HEK293 (cell line): ENCODE results near the gene AATF.

Experiments used
- CTCF ChIA-PET: fragments of 350-600 bp; formaldehyde crosslinking; extraction: SDS; loops from one replicate; lab custom pipeline; 2021; ENCODE audit warnings: antibody characterized with exemption; lab: Yijun Ruan, JAX
- POLR2A ChIA-PET: fragments of 300-600 bp; formaldehyde crosslinking; extraction: SDS; loops from one replicate; lab custom pipeline; 2020; ENCODE audit warnings: antibody characterized with exemption, inconsistent platforms; lab: Yijun Ruan, JAX
- H3K27ac ChIP-seq: fragments of 200-500 bp; sonication (Bioruptor generic); 2 replicates; pipeline ENCODE4 v1.5.1; 2014; ENCODE audit warnings: low read depth, low read length, control low read depth, inconsistent platforms; ENCODE audit errors: extremely low read depth
- H3K36me3 ChIP-seq, 2 experiments: fragments of 200-500 bp in 1 of 2; sonication (Bioruptor generic) in 1 of 2; 1 replicate in 1 of 2; 2 replicates in 1 of 2; pipeline ENCODE4 v1.5.1; 2014 to 2017; ENCODE audit warnings: inconsistent platforms in 2 of 2, low read length in 2 of 2; ENCODE audit not compliant: control insufficient read depth in 2 of 2, insufficient read depth in 1 of 2
- H3K4me1 ChIP-seq: fragments of 200-500 bp; sonication (Bioruptor generic); 2 replicates; pipeline ENCODE4 v1.5.1; 2014; ENCODE audit warnings: mild to moderate bottlenecking, low read length, inconsistent platforms; ENCODE audit not compliant: control insufficient read depth, insufficient read depth
- H3K4me3 ChIP-seq: 2 replicates; pipeline ENCODE4 v1.5.1; 2011; ENCODE audit warnings: low read depth, mild to moderate bottlenecking, control low read depth, low read length, moderate library complexity
- H3K9me3 ChIP-seq: fragments of 200-500 bp; sonication (Bioruptor generic); 2 replicates; pipeline ENCODE4 v1.5.1; 2014; ENCODE audit warnings: low read depth, low read length, inconsistent platforms; ENCODE audit not compliant: control insufficient read depth, insufficient read depth
- PRDM2 ChIP-seq: fragments of 450-650 bp; formaldehyde crosslinking; IDR thresholded peaks from 2 replicates; pipeline ENCODE4 v1.5.1; 2016; ENCODE audit warnings: missing biosample characterization, missing genetic modification characterization, borderline replicate concordance
- ZFP3 ChIP-seq: fragments of 450-650 bp; formaldehyde crosslinking; IDR thresholded peaks from 2 replicates; pipeline ENCODE4 v1.5.1; 2016; ENCODE audit warnings: low read depth, missing biosample characterization, missing genetic modification characterization
- ZNF140 ChIP-seq: fragments of 450-650 bp; formaldehyde crosslinking; IDR thresholded peaks from 2 replicates; pipeline ENCODE4 v1.5.1; 2016; ENCODE audit warnings: missing biosample characterization, missing genetic modification characterization
- ZNF155 ChIP-seq: fragments of 450-650 bp; formaldehyde crosslinking; IDR thresholded peaks from 2 replicates; pipeline ENCODE4 v1.5.1; 2016; ENCODE audit warnings: missing biosample characterization, missing genetic modification characterization
- ZNF184 ChIP-seq: fragments of 450-650 bp; IDR thresholded peaks from 2 replicates; pipeline ENCODE4 v1.5.1; 2018; ENCODE audit warnings: missing biosample characterization, mild to moderate bottlenecking, missing genetic modification characterization
- ZNF202 ChIP-seq: fragments of 450-650 bp; formaldehyde crosslinking; IDR thresholded peaks from 2 replicates; pipeline ENCODE4 v1.5.1; 2016; ENCODE audit warnings: missing biosample characterization, missing genetic modification characterization, borderline replicate concordance
- ZNF211 ChIP-seq: fragments of 450-650 bp; formaldehyde crosslinking; IDR thresholded peaks from 2 replicates; pipeline ENCODE4 v1.5.1; 2016; ENCODE audit warnings: low read depth, missing biosample characterization, missing genetic modification characterization
- ZNF239 ChIP-seq: fragments of 450-650 bp; formaldehyde crosslinking; IDR thresholded peaks from 2 replicates; pipeline ENCODE4 v1.5.1; 2016; ENCODE audit warnings: missing biosample characterization, missing genetic modification characterization
- ZNF292 ChIP-seq: fragments of 450-650 bp; formaldehyde crosslinking; IDR thresholded peaks from 2 replicates; pipeline ENCODE4 v1.5.1; 2016; ENCODE audit warnings: low read depth, missing biosample characterization, missing genetic modification characterization, borderline replicate concordance
- ZNF302 ChIP-seq: fragments of 450-650 bp; formaldehyde crosslinking; IDR thresholded peaks from 2 replicates; pipeline ENCODE4 v1.5.1; 2016; ENCODE audit warnings: missing biosample characterization, missing genetic modification characterization, low read depth
- ZNF311 ChIP-seq: fragments of 450-650 bp; formaldehyde crosslinking; IDR thresholded peaks from 2 replicates; pipeline ENCODE4 v1.5.1; 2017; ENCODE audit warnings: missing biosample characterization, missing genetic modification characterization, borderline replicate concordance
- ZNF362 ChIP-seq: fragments of 450-650 bp; formaldehyde crosslinking; IDR thresholded peaks from 2 replicates; pipeline ENCODE4 v1.5.1; 2016; ENCODE audit warnings: missing biosample characterization, missing genetic modification characterization
- ZNF404 ChIP-seq: fragments of 450-650 bp; formaldehyde crosslinking; IDR thresholded peaks from 2 replicates; pipeline ENCODE4 v1.5.1; 2017; ENCODE audit warnings: missing biosample characterization, missing genetic modification characterization
- ZNF473 ChIP-seq: fragments of 450-650 bp; formaldehyde crosslinking; IDR thresholded peaks from 2 replicates; pipeline ENCODE4 v1.5.1; 2017; ENCODE audit warnings: missing biosample characterization, missing genetic modification characterization
- ZNF510 ChIP-seq: fragments of 450-650 bp; formaldehyde crosslinking; IDR thresholded peaks from 2 replicates; pipeline ENCODE4 v1.5.1; 2018; ENCODE audit warnings: mild to moderate bottlenecking, missing genetic modification characterization, missing biosample characterization; ENCODE audit not compliant: insufficient replicate concordance
- ZNF514 ChIP-seq: fragments of 450-650 bp; formaldehyde crosslinking; IDR thresholded peaks from 2 replicates; pipeline ENCODE4 v1.5.1; 2016; ENCODE audit warnings: missing biosample characterization, missing genetic modification characterization
- ZNF518A ChIP-seq: fragments of 450-650 bp; formaldehyde crosslinking; conservative IDR thresholded peaks from 2 replicates; pipeline ENCODE4 v1.5.1; 2016; ENCODE audit warnings: low read depth, missing biosample characterization, missing genetic modification characterization
- ZNF76 ChIP-seq: fragments of 450-650 bp; formaldehyde crosslinking; IDR thresholded peaks from 2 replicates; pipeline ENCODE4; 2016; ENCODE audit warnings: low read depth, missing biosample characterization, missing genetic modification characterization, borderline replicate concordance
- ZNF768 ChIP-seq: fragments of 450-650 bp; formaldehyde crosslinking; IDR thresholded peaks from 2 replicates; pipeline ENCODE4 v1.5.1; 2018; ENCODE audit warnings: missing biosample characterization, mild to moderate bottlenecking, missing genetic modification characterization
- TF ChIP-seq, protein P1 (sequence below): fragments of 450-650 bp; formaldehyde crosslinking; IDR thresholded peaks from 2 replicates; pipeline ENCODE4 v1.5.1; 2016; ENCODE audit warnings: missing biosample characterization, missing genetic modification characterization

AATF gene

DNA sequence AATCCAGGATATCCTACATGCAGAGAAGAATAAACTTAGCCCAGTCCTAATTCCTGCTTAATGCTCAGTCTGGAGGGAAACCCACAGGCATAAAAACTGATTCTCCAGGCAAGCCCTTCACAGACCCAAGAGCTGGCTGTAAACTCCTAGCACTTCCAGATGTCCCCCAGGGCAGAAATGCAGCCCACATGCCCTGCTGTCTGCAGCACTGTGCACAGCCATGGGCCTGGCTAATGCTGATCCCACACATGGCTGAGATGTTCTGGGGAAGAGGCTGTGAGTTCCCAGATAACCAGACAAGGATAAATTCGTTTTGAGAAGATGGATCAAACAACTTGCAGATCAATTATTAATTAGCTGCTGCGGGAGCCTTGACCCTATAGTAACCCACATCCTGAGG lies 148.4 kb downstream of the AATF start (continued):
- TF ChIP-seq ZNF362 (tag by site-specific recombination) (no peak), ZNF155 (tag by site-specific recombination) (no peak), ZNF211 (tag by site-specific recombination) (no peak), ZNF768 (tag by site-specific recombination) (no peak), ZNF311 (tag by site-specific recombination) (no peak), ZNF140 (tag by site-specific recombination) (no peak), ZNF510 (tag by site-specific recombination) (no peak)
- TF ChIP-seq, protein P1, sequence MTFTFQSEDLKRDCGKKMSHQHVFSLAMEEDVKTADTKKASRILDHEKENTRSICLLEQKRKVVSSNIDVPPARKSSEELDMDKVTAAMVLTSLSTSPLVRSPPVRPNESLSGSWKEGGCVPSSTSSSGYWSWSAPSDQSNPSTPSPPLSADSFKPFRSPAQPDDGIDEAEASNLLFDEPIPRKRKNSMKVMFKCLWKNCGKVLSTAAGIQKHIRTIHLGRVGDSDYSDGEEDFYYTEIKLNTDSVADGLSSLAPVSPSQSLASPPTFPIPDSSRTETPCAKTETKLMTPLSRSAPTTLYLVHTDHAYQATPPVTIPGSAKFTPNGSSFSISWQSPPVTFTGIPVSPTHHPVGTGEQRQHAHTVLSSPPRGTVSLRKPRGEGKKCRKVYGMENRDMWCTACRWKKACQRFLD (tag by site-specific recombination) = no peak

GRCh38 chr17:37098152-37098551 lies 149.4 kb downstream of the AATF start:
- no peak overlapping the region for H3K4me3 ChIP-seq
- H3K9me3 ChIP-seq = no peaks in the 10 kb centered on the region
- H3K4me1 ChIP-seq = no peaks in the 10 kb centered on the region
- peaks cover 35 to 57% of the 10 kb centered on the region in 2 experiments for H3K36me3 ChIP-seq
- POLR2A ChIA-PET = no interaction called here
- no peak overlapping the region for H3K27ac ChIP-seq
- TF ChIP-seq ZNF184 (no peak), ZNF239 (tag by site-specific recombination) (no peak), ZNF404 (tag by site-specific recombination) (no peak), PRDM2 (tag by site-specific recombination) (no peak), ZNF473 (no peak), ZNF292 (no peak), ZNF518A (tag by site-specific recombination) (no peak), ZNF76 (tag by site-specific recombination) (no peak), ZNF202 (tag by site-specific recombination) (no peak), ZNF514 (tag by site-specific recombination) (no peak), ZFP3 (tag by site-specific recombination) (no peak), ZNF302 (tag by site-specific recombination) (no peak)
- CTCF ChIA-PET = no interaction called here
